Amygdala (tissue), 56 donors: Measurements from ENCODE around the gene ARHGAP18.

ENCODE experiments used
- DNase-seq, 56 donors: peaks; one replicate each; lab custom pipeline; 2025; lab: John Stamatoyannopoulos, UW

ARHGAP18 gene

GRCh38 chr6:129695373-129696027, 14.5 kb downstream of the ARHGAP18 start:
- no peak for DNase-seq

GRCh38 chr6:129694036-129694435, 15.9 kb downstream of the ARHGAP18 start:
- DNase-seq = no peak

GRCh38 chr6:129692467-129692866, 17.5 kb downstream of the ARHGAP18 start:
- no peak for DNase-seq

- no peak for DNase-seq
Observed at GRCh38 chr6:129691709-129692108, 18.3 kb downstream of the ARHGAP18 start.

GRCh38 chr6:129691043-129691640, 18.8 kb downstream of the ARHGAP18 start:
- no peak for DNase-seq

- DNase-seq = no peak
Observed at GRCh38 chr6:129686941-129687627, 22.9 kb downstream of the ARHGAP18 start.

GRCh38 chr6:129685662-129686031, 24.3 kb downstream of the ARHGAP18 start:
- DNase-seq = no peak

GRCh38 chr6:129684903-129685661, 24.9 kb downstream of the ARHGAP18 start:
- DNase-seq = no peak

GRCh38 chr6:129684323-129684884, 25.6 kb downstream of the ARHGAP18 start:
- DNase-seq = no peak

- peak in 18 of 56 donors; percentile 2 to 48 (median 14) for DNase-seq
Observed at GRCh38 chr6:129683601-129684322, 26.2 kb downstream of the ARHGAP18 start.

GRCh38 chr6:129681913-129682205, 28.1 kb downstream of the ARHGAP18 start:
- no peak for DNase-seq

GRCh38 chr6:129680633-129681032, 29.3 kb downstream of the ARHGAP18 start:
- DNase-seq = no peak

- no peak for DNase-seq
Observed at GRCh38 chr6:129679758-129680157, 30.2 kb downstream of the ARHGAP18 start.

- DNase-seq = no peak
Observed at GRCh38 chr6:129679275-129679674, 30.7 kb downstream of the ARHGAP18 start.

- DNase-seq = no peak
Observed at GRCh38 chr6:129678463-129678862, 31.5 kb downstream of the ARHGAP18 start.

- DNase-seq = no peak
Observed at GRCh38 chr6:129677620-129678325, 32.2 kb downstream of the ARHGAP18 start.

GRCh38 chr6:129675669-129676472, 34.1 kb downstream of the ARHGAP18 start:
- no peak for DNase-seq

- no peak for DNase-seq
Observed at GRCh38 chr6:129673748-129674147, 36.2 kb downstream of the ARHGAP18 start.
